Measurements from ENCODE around the gene TMEM44. TPM values are rescaled to one million over a fixed set of nuclear protein-coding genes. Genes with fewer than 3 reads are reported as not detected.

TMEM44 gene
- total and polyA plus RNA-seq, 8 donors: 1.7 to 17.8 (median 4.3) TPM

DNA sequence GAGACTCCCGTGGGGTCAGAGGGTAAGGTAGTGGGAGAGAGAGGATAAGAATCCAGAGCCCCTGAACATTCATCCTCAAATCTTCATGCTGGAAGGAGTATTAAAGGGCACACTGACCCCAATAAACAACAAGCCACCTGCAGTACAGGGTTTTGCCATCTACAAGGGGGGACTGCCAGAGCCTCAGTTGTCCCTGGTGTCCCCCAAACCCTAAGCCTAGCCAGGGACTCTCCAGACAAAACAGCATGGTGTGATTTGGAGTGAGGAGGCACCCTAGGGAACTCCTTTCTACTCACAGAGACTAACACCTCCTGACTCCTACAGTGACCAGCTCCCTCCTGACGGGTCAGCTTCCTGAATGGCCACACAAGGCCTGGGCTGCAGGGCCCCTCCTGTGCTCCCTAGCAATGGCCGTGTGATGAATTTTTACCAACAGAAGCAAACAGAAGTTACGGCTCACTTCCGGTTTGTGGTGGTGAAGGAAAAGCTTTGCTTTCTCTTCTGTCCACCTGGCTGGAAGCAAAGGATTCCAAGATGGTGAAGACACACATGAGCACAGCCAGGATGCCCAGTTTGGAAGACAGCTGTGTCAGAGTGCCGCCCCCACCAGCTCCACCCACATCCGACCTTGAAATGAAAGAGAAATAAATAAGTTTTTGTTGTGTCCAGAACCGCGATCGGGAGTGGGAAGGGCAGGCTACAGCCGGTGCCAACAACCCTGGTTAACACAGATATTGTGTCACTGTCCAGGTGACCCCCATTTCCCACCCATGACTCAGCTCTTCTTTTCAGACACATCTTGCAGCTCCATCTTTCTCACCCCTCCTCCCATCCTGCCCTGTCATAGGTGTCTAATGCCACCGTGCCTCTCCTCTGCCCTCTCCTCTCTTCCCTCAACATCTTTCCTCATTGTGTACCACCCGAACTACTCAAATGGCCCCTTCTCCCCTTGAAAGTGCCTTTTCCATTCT, 76.8 kb downstream of the TMEM44 start:
- no peak overlapping the region for H3K27ac ChIP-seq
- WGBS, 2 donors: 33 to 36% methylated on average over 13 of the region's 13 CpGs
- H3K4me3 ChIP-seq: peak overlapping the region in 2 of 4 donors; percentile 14 to 22
- peak in 3 of 4 donors; percentile 53 to 65 (median 56) for ATAC-seq
- no peak for FAIRE-seq
- H3K27me3 ChIP-seq: no peaks in the 10 kb centered on the region
- no peaks in the 10 kb centered on the region for H3K36me3 ChIP-seq
- no peaks in the 10 kb centered on the region for H3K9me3 ChIP-seq
- TF ChIP-seq CTCF (IDR thresholded peaks at IDR 0.05): no peak
- DNase-seq: no peak
- H3K4me1 ChIP-seq: peaks cover 0 to 6% (median 0%) of the 10 kb centered on the region in 3 donors
- intact Hi-C loops (cut with DNase I): no loop called here

DNA sequence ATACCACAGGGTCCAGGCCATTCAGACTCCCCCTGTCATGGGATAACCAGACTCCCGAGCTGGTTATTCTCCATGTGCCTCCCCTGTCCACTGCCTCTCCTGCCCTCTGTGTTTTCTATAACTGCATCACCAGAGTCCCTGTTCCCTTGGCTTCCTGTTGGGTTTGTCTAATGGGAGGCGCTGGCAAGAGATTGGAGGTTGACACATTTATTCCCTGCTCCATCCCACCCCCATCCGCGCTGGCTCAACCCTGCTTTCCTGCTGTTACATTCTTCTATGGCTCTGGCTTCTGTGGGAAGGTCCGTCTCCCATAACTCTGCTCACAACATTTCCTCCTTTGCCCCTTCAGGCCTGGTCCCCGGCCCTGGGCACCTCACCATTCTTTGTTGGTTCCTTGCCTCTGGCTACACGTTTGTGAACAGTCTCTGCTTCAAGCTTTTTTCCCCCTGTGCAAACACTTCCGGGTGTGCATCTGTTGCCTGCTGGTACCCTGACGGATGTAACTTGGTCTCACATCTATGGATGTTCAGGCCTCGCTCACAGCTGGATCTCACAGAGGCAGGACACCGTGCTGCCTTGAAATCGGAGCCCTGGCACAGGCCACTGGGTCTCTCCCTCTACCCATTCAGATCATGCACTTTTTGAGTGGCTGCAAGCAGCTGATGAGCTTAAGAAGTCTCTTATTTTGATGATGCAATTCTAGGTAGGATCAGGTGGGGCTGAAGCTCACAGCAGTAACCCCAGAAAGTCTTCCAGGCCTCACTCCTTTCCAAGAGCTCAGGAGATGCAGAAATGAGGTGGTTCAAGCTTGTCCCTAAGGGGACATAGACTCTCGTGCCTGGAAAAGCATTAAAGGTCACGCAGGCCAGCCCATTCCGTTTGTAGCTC, 77.8 kb downstream of the TMEM44 start:
- H3K27me3 ChIP-seq: no peaks in the 10 kb centered on the region
- no peak for TF ChIP-seq CTCF (IDR thresholded peaks at IDR 0.05)
- FAIRE-seq (no peak), ATAC-seq (no peak), DNase-seq (no peak)
- WGBS, 2 donors: 77 to 85% methylated on average over 15 of the region's 15 CpGs
- no peaks in the 10 kb centered on the region for H3K36me3 ChIP-seq
- intact Hi-C loops (cut with DNase I): no loop called here
- no peak overlapping the region for H3K4me3 ChIP-seq
- H3K27ac ChIP-seq: no peak overlapping the region
- H3K4me1 ChIP-seq: peaks cover 0 to 6% (median 0%) of the 10 kb centered on the region in 3 donors
- H3K9me3 ChIP-seq: no peaks in the 10 kb centered on the region

DNA sequence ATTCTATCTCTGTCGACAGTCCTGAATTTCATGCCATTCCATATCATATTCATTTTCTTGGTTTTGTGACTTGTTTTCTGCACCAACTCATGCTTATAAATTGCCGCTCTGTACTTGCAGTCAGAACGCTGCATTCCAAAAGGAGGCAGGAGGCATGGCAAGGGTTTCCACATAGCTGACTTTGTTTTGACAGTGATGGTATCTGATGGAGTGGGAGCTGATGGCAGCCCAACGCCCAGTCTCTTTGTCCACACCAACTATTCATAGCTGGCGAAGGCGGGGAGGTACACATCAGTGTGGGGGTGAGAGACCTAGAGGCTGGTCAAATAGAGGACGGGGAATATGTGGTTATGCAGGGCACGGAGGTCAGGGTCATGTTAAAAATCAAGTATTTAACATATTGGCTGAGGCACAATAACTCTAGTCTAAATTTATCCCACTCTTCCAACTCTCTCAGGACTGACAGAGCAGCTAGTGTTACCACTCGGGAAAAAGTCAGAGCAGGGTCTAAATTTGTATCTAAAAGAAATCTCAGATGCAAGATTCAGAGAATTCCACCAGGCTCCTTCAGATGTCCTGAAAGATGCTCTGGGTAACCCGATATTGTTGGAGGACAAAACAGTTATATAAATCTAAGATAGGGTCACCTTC, 78.6 kb downstream of the TMEM44 start:
- intact Hi-C loops (cut with DNase I): no loop called here
- H3K4me3 ChIP-seq: no peak overlapping the region
- no peaks in the 10 kb centered on the region for H3K36me3 ChIP-seq
- H3K9me3 ChIP-seq: no peaks in the 10 kb centered on the region
- H3K27me3 ChIP-seq: no peaks in the 10 kb centered on the region
- FAIRE-seq (no peak), DNase-seq (no peak), ATAC-seq (no peak)
- TF ChIP-seq CTCF (IDR thresholded peaks at IDR 0.05): no peak
- no peaks in the 10 kb centered on the region for H3K4me1 ChIP-seq
- H3K27ac ChIP-seq: no peak overlapping the region
- 74 to 78% methylated on average over 10 of the region's 10 CpGs for WGBS, 2 donors

DNA sequence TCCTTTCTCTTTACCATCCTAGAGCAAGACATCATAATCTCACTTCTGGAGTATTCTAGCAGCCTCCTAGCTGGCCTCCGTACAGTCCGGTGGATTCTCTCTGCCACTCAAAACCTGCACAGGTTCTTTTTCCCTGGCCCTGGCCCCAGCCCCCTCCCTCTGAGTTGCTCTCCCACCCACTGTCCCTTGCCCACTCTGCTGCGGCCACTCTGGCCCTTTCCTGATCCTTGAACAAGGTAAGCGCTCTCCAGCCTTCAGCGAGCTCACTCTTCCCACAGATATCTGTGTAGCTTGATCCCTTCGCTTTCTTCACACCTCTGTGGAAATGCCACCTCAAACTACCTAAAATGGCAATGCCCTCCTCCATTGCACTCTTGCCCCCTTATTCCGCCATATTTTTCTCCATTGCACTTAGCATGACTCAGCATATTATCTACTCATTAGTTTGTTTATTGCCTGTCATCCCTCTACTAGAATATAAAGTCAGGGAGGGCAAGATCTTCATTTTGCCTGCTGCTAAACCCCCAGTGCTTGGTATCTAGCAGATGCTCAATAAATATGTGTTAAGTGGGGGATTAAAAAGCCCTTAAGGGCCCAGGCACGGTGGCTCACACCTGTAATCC, 80.8 kb downstream of the TMEM44 start:
- Histone ChIP-seq H3K9me3 (no peaks in the 10 kb centered on the region), H3K27ac (no peak overlapping the region), H3K4me3 (no peak overlapping the region), H3K4me1 (no peaks in the 10 kb centered on the region), H3K36me3 (no peaks in the 10 kb centered on the region), H3K27me3 (no peaks in the 10 kb centered on the region)
- WGBS, 2 donors: 86 to 88% methylated on average over 8 of the region's 8 CpGs
- ATAC-seq (no peak), DNase-seq (no peak), FAIRE-seq (no peak)
- intact Hi-C loops (cut with DNase I): no loop called here
- TF ChIP-seq CTCF (IDR thresholded peaks at IDR 0.05): no peak
